Panc1 (cell line): Measurements from ENCODE around the gene DIAPH1.

ENCODE experiments used
- POLR2AphosphoS5 ChIP-seq: IDR thresholded peaks from 2 replicates; pipeline ENCODE4 v1.6.1; 2012; ENCODE audit warnings: mild to moderate bottlenecking, low read depth, low read length, moderate library complexity
- SIN3A ChIP-seq: IDR thresholded peaks from 2 replicates; pipeline ENCODE4 v1.6.1; 2012; ENCODE audit warnings: low read depth, mild to moderate bottlenecking, low read length, moderate library complexity, borderline replicate concordance; ENCODE audit not compliant: insufficient read depth
- TCF7L2 ChIP-seq: IDR thresholded peaks from 2 replicates; pipeline ENCODE4 v1.6.1; 2011; ENCODE audit warnings: mild to moderate bottlenecking, low read depth, low read length, inconsistent platforms
- TF ChIP-seq, protein P1 (sequence below): fragments of 450-650 bp; IDR thresholded peaks from 2 replicates; pipeline ENCODE4 v1.5.1; 2017; ENCODE audit warnings: mild to moderate bottlenecking

DNA sequence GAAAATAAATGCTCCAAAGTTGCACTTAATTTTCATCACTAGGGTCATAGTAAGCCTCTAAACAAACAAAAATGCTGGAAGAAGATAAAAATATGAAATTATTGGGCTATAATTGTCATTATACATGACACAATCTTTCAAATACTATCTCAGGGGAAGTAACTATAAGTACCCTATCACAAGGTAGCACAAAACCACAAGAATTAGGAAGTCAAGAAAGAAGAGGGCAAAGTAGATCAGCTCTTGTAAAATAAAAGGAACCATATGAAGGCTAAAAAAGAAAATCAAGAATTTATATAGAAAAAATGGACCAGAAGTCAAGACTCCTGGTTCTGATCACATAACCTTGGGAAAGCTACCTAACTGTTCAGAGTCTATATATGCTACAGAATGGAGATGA is 48.1 kb downstream of the DIAPH1 start:
- TF ChIP-seq, protein P1, sequence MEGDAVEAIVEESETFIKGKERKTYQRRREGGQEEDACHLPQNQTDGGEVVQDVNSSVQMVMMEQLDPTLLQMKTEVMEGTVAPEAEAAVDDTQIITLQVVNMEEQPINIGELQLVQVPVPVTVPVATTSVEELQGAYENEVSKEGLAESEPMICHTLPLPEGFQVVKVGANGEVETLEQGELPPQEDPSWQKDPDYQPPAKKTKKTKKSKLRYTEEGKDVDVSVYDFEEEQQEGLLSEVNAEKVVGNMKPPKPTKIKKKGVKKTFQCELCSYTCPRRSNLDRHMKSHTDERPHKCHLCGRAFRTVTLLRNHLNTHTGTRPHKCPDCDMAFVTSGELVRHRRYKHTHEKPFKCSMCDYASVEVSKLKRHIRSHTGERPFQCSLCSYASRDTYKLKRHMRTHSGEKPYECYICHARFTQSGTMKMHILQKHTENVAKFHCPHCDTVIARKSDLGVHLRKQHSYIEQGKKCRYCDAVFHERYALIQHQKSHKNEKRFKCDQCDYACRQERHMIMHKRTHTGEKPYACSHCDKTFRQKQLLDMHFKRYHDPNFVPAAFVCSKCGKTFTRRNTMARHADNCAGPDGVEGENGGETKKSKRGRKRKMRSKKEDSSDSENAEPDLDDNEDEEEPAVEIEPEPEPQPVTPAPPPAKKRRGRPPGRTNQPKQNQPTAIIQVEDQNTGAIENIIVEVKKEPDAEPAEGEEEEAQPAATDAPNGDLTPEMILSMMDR: no peak
- TF ChIP-seq POLR2AphosphoS5: no peak
- no peak for TF ChIP-seq SIN3A
- TF ChIP-seq TCF7L2: no peak
